Endometrial microvascular endothelial cells (primary cell): ENCODE results near the gene ALOXE3. TPM values are rescaled to one million over a fixed set of nuclear protein-coding genes. Genes with fewer than 3 reads are reported as not detected.

Source experiments
- in situ Hi-C: cut with HindIII; loops from 2 replicates; pipeline ENCODE4 v1.10.0; 2017; ENCODE audit warnings: low sequenced_read_pairs, low pct_unique_long_range_greater_than_20kb; ENCODE audit errors: inconsistent ontology term
- total RNA-seq: library from RNA; depleted of rRNA; stranded (reverse); fragments of >200 nt; gene quantifications from one replicate; pipeline ENCODE4 v1.2.3, GENCODE V29; 2015; ENCODE audit errors: inconsistent ontology term

The ALOXE3 gene
- total RNA-seq, 1 donor from 2014 or later, result 0.19 TPM

GRCh38 chr17:8144401-8145231 is 26.3 kb upstream of the ALOXE3 start:
- in situ Hi-C loops, result no loop called here

- in situ Hi-C loops, result no loop called here
These were observed 25.5 kb upstream of the ALOXE3 start for GRCh38 chr17:8143581-8144400.

- in situ Hi-C loops, result no loop called here
These were observed 24.7 kb upstream of the ALOXE3 start for GRCh38 chr17:8142887-8143580.

- in situ Hi-C loops, result no loop called here
These were observed 24.0 kb upstream of the ALOXE3 start for GRCh38 chr17:8142158-8142886.

GRCh38 chr17:8141741-8142140 is 23.4 kb upstream of the ALOXE3 start:
- in situ Hi-C loops, result no loop called here

GRCh38 chr17:8141045-8141444 is 22.7 kb upstream of the ALOXE3 start:
- in situ Hi-C loops, result no loop called here

GRCh38 chr17:8140065-8141029 is 22.0 kb upstream of the ALOXE3 start:
- in situ Hi-C loops, result no loop called here

- in situ Hi-C loops, result no loop called here
These were observed 20.5 kb upstream of the ALOXE3 start for GRCh38 chr17:8138672-8139371.

- in situ Hi-C loops, result no loop called here
These were observed 20.0 kb upstream of the ALOXE3 start for GRCh38 chr17:8138374-8138671.

GRCh38 chr17:8137645-8138373 is 19.5 kb upstream of the ALOXE3 start:
- in situ Hi-C loops, result no loop called here

GRCh38 chr17:8133941-8134340 is 15.6 kb upstream of the ALOXE3 start:
- in situ Hi-C loops, result no loop called here

- in situ Hi-C loops, result no loop called here
These were observed 15.1 kb upstream of the ALOXE3 start for GRCh38 chr17:8133399-8133798.

GRCh38 chr17:8131844-8132441 is 13.6 kb upstream of the ALOXE3 start:
- in situ Hi-C loops, result no loop called here

- in situ Hi-C loops, result no loop called here
These were observed 9.9 kb upstream of the ALOXE3 start for GRCh38 chr17:8128125-8128784.

- in situ Hi-C loops, result no loop called here
These were observed 8.3 kb upstream of the ALOXE3 start for GRCh38 chr17:8126491-8127066.
